ENCODE data around the gene KRTAP1-1. TPM values are rescaled to one million over a fixed set of nuclear protein-coding genes. Genes with fewer than 3 reads are reported as not detected.
A peak's percentile ranks its signal among the peaks of the same experiment; 100 is the strongest.

Gene KRTAP1-1
- total and polyA plus RNA-seq, 2 donors (not counting 1 experiment from before 2014, with no cell fraction given) = 0.64 TPM; not detected in 1

DNA sequence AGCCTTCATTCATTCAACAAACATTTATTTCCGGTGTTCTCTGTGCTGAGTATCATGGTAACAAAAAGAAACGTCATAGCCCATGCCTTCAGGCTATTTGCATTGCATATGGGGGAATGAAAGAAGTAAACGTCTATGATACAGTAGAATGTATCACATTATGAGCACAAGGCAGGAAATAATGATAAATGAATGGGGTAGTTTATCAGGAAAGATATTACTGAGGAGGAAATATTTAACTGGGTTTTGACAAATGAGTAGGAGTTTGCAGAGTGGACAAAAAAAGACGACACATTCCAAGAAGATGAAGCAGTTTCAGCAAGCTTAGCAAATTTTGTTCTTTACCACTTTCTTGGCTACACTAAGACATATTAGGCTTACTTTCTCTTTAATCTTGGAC lies 41.4 kb upstream of the KRTAP1-1 start:
- Histone ChIP-seq H3K27ac (ENCODE audit: insufficient read depth, low read length) (no peak overlapping the region), H4K20me1 (ENCODE audit: control insufficient read depth, extremely low read depth, insufficient read depth, low read length) (no peaks in the 10 kb centered on the region), H3K36me3 (ENCODE audit: control insufficient read depth, insufficient read depth, low read length) (no peaks in the 10 kb centered on the region), H2AFZ (ENCODE audit: low read length) (no peak overlapping the region), H3K9me3 (ENCODE audit: control insufficient read depth, insufficient read depth, low read depth, low read length) (no peaks in the 10 kb centered on the region), H3K27me3 (ENCODE audit: control insufficient read depth, insufficient read depth, low read length) (no peaks in the 10 kb centered on the region), H3K4me3 (replicated peaks in 1 of 4; ENCODE audit: control extremely low read depth in 1 of 4, insufficient read depth in 1 of 4, low read depth in 3 of 4, low read length in 4 of 4) (no peak overlapping the region), H3K79me2 (ENCODE audit: control insufficient read depth, insufficient read depth, low read length) (no peaks in the 10 kb centered on the region), H3K4me2 (ENCODE audit: extremely low read depth, insufficient read depth, low read length) (no peak overlapping the region), H3K4me1 (ENCODE audit: control insufficient read depth, extremely low read depth, insufficient read depth, low read length) (peaks cover 2% of the 10 kb centered on the region), H3K9ac (ENCODE audit: insufficient read depth, low read length) (no peak overlapping the region)
- DNase-seq (ENCODE audit: low read depth in 2 of 2) = peak in 1 of 2 donors; percentile 46
- TF ChIP-seq EZH2 (IDR thresholded peaks at IDR 0.05; ENCODE audit: low read length, missing control alignments) = no peak
- TF ChIP-seq, protein P1, sequence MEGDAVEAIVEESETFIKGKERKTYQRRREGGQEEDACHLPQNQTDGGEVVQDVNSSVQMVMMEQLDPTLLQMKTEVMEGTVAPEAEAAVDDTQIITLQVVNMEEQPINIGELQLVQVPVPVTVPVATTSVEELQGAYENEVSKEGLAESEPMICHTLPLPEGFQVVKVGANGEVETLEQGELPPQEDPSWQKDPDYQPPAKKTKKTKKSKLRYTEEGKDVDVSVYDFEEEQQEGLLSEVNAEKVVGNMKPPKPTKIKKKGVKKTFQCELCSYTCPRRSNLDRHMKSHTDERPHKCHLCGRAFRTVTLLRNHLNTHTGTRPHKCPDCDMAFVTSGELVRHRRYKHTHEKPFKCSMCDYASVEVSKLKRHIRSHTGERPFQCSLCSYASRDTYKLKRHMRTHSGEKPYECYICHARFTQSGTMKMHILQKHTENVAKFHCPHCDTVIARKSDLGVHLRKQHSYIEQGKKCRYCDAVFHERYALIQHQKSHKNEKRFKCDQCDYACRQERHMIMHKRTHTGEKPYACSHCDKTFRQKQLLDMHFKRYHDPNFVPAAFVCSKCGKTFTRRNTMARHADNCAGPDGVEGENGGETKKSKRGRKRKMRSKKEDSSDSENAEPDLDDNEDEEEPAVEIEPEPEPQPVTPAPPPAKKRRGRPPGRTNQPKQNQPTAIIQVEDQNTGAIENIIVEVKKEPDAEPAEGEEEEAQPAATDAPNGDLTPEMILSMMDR (conservative IDR thresholded peaks at IDR 0.05 in 1 of 2, IDR thresholded peaks at IDR 0.05 in 1 of 2; ENCODE audit: low read depth in 1 of 2, low read length in 2 of 2) = no peak

DNA sequence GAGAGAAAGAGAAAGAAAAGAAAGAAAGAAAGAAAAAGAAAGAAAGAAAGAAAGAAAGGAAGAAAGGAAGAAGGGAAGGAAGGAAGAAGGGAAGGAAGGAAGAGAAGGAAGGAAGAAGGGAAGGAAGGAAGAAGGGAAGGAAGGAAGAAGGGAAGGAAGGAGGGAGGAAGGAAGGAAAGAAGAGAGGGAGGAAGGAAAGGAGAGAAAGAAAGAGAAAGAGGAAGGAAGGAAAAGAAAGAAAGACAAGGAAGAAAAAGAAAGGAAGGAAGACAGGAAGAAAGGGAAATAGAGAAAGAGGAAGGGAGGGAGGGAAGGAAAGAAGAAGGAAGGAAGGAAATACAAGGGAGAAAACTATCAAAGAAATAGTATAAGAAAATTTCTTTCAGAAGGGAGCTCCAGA lies 35.5 kb upstream of the KRTAP1-1 start:
- Histone ChIP-seq H3K9me3 (ENCODE audit: control insufficient read depth, insufficient read depth, low read depth, low read length) (no peaks in the 10 kb centered on the region), H4K20me1 (ENCODE audit: control insufficient read depth, extremely low read depth, insufficient read depth, low read length) (no peaks in the 10 kb centered on the region), H3K4me2 (ENCODE audit: extremely low read depth, insufficient read depth, low read length) (no peak overlapping the region), H3K27ac (ENCODE audit: insufficient read depth, low read length) (no peak overlapping the region), H3K4me1 (ENCODE audit: control insufficient read depth, extremely low read depth, insufficient read depth, low read length) (no peaks in the 10 kb centered on the region), H2AFZ (ENCODE audit: low read length) (no peak overlapping the region), H3K27me3 (ENCODE audit: control insufficient read depth, insufficient read depth, low read length) (no peaks in the 10 kb centered on the region), H3K79me2 (ENCODE audit: control insufficient read depth, insufficient read depth, low read length) (no peaks in the 10 kb centered on the region), H3K4me3 (replicated peaks in 1 of 4; ENCODE audit: control extremely low read depth in 1 of 4, insufficient read depth in 1 of 4, low read depth in 3 of 4, low read length in 4 of 4) (no peak overlapping the region), H3K36me3 (ENCODE audit: control insufficient read depth, insufficient read depth, low read length) (no peaks in the 10 kb centered on the region), H3K9ac (ENCODE audit: insufficient read depth, low read length) (no peak overlapping the region)
- TF ChIP-seq, protein P1 (conservative IDR thresholded peaks at IDR 0.05 in 1 of 2, IDR thresholded peaks at IDR 0.05 in 1 of 2; ENCODE audit: low read depth in 1 of 2, low read length in 2 of 2) = no peak
- no peak for TF ChIP-seq EZH2 (IDR thresholded peaks at IDR 0.05; ENCODE audit: low read length, missing control alignments)
- no peak for DNase-seq (ENCODE audit: low read depth in 2 of 2)

DNA sequence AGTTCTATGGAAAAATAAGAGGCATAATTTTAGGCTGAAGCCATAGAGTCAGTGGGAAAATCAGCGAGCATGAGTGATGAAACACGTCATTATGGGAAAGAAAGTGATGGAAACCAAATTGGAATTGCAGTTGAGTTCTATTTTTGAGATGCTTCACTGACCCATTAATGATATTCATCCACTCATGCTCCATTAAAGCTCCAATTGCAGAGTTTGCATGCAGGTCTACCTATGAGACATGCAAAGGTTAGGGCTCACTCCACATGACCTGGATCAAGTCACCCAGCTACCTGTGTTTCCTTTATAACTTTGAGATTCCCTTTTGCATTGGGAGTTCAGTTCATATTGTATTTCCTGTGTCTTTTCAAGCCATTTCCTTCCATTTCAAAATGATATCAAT lies 32.4 kb upstream of the KRTAP1-1 start:
- H3K4me1 ChIP-seq (ENCODE audit: control insufficient read depth, extremely low read depth, insufficient read depth, low read length) = no peaks in the 10 kb centered on the region
- H3K27me3 ChIP-seq (ENCODE audit: control insufficient read depth, insufficient read depth, low read length) = no peaks in the 10 kb centered on the region
- no peak overlapping the region for H3K27ac ChIP-seq (ENCODE audit: insufficient read depth, low read length)
- H3K4me3 ChIP-seq (replicated peaks in 1 of 4; ENCODE audit: control extremely low read depth in 1 of 4, insufficient read depth in 1 of 4, low read depth in 3 of 4, low read length in 4 of 4) = no peak overlapping the region
- H3K9ac ChIP-seq (ENCODE audit: insufficient read depth, low read length) = no peak overlapping the region
- H3K4me2 ChIP-seq (ENCODE audit: extremely low read depth, insufficient read depth, low read length) = no peak overlapping the region
- TF ChIP-seq EZH2 (IDR thresholded peaks at IDR 0.05; ENCODE audit: low read length, missing control alignments) = no peak
- TF ChIP-seq, protein P1 (conservative IDR thresholded peaks at IDR 0.05 in 1 of 2, IDR thresholded peaks at IDR 0.05 in 1 of 2; ENCODE audit: low read depth in 1 of 2, low read length in 2 of 2) = no peak
- no peaks in the 10 kb centered on the region for H4K20me1 ChIP-seq (ENCODE audit: control insufficient read depth, extremely low read depth, insufficient read depth, low read length)
- H3K9me3 ChIP-seq (ENCODE audit: control insufficient read depth, insufficient read depth, low read depth, low read length) = no peaks in the 10 kb centered on the region
- H3K79me2 ChIP-seq (ENCODE audit: control insufficient read depth, insufficient read depth, low read length) = no peaks in the 10 kb centered on the region
- H3K36me3 ChIP-seq (ENCODE audit: control insufficient read depth, insufficient read depth, low read length) = no peaks in the 10 kb centered on the region
- DNase-seq (ENCODE audit: low read depth in 2 of 2) = no peak
- no peak overlapping the region for H2AFZ ChIP-seq (ENCODE audit: low read length)
